ENCODE measurements around the gene GMPR2. TPM values are rescaled to one million over a fixed set of nuclear protein-coding genes. Genes with fewer than 3 reads are reported as not detected.

The GMPR2 gene
- total RNA-seq, 4 donors from 2014 or later, result 39.0 to 57.2 (median 49.0) TPM

DNA sequence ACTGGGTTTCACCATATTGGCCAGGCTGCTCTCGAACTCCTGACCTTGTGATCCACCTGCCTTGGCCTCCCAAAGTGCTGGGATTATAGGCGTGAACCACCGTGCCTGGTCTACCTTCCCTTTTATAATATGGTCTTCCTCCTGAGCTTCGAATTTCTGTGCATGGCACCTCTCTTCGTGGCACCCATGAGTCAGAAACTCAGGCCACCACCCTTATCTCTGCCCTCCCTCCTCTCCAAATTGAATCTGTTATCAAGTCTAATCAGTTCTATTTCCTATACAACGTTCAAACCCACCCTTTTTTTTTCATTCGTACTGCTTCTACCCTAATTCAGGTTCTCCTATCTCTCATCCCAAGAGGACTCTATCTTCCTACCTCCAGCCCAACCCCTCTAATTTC lies 14.7 kb downstream of the GMPR2 start:
- 69 to 74% methylated on average over 7 of the region's 7 CpGs for WGBS, 2 donors
- TF ChIP-seq POLR2A (IDR thresholded peaks at IDR 0.05), result no peak
- TF ChIP-seq, protein P1, sequence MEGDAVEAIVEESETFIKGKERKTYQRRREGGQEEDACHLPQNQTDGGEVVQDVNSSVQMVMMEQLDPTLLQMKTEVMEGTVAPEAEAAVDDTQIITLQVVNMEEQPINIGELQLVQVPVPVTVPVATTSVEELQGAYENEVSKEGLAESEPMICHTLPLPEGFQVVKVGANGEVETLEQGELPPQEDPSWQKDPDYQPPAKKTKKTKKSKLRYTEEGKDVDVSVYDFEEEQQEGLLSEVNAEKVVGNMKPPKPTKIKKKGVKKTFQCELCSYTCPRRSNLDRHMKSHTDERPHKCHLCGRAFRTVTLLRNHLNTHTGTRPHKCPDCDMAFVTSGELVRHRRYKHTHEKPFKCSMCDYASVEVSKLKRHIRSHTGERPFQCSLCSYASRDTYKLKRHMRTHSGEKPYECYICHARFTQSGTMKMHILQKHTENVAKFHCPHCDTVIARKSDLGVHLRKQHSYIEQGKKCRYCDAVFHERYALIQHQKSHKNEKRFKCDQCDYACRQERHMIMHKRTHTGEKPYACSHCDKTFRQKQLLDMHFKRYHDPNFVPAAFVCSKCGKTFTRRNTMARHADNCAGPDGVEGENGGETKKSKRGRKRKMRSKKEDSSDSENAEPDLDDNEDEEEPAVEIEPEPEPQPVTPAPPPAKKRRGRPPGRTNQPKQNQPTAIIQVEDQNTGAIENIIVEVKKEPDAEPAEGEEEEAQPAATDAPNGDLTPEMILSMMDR (IDR thresholded peaks at IDR 0.05), result no peak
- no peak overlapping the region for H3K4me3 ChIP-seq (ENCODE audit: low read depth, poor library complexity, severe bottlenecking)
- intact Hi-C loops (cut with DNase I; ENCODE audit: low total_unique reads), result no loop called here
- no peak for DNase-seq (ENCODE audit: low spot score in 2 of 2)

DNA sequence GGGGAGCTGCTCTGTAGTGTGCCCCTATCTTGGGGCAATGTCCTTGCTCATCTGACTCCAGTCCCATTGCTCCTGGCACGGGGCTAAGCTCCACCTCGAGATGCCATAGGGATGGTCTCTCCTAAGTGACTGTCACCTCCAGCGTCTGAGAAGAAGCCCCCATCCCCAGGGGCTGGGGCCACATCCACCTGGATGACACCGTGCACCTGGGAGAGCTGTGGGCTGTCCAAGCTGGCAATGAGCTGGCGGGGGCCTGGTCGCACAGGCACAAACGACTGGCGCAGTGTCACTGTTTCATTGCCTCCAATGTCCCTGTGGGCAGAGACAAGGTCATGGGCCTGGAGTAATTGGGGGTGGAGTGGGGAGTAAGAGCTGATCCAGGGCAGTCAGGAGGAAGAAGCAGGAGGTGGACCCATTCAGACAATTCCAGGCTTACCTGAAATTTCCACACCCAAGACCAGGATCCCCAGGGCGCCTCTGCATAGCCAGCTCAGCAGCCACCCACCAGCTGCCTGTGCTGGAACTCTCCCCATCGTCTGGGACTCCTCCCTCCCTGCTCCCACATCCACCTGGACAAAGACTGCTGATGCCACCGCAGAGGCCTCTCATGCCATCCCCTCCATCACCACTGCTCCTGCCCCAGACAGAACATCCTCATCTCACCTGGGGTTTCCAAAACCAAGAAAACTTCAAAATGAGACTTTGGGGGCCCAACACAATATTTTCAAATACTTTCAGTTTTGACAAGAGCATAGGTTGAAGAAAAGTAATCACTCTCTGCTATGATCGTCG lies 16.7 kb downstream of the GMPR2 start:
- intact Hi-C loops (cut with DNase I; ENCODE audit: low total_unique reads), result no loop called here
- WGBS, 2 donors, result 79 to 83% methylated on average over 10 of the region's 13 CpGs
- DNase-seq (ENCODE audit: low spot score in 2 of 2), result peak in 1 of 2 donors; percentile 68
- no peak for TF ChIP-seq POLR2A (IDR thresholded peaks at IDR 0.05)
- TF ChIP-seq, protein P1 (IDR thresholded peaks at IDR 0.05), result no peak
- H3K4me3 ChIP-seq (ENCODE audit: low read depth, poor library complexity, severe bottlenecking), result no peak overlapping the region

DNA sequence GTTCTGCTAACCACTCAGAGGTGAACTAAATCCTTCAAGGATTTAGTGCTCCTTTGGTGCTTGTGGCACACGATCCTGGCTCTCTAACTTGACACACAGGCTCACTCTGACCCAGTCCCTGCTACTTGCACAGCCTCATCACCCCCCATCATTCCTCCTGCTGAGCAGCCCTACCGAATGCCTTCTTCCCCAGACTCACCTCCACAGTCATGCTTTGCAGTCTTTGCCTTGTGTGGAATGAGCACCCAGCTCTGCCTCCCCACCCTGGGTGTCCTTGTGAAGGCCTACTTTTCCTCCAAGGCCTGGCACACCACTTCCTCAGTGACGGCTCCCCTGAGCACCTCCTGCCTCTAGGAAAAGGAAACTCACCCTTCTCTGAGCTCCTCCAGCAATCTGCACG lies 17.6 kb downstream of the GMPR2 start:
- intact Hi-C loops (cut with DNase I; ENCODE audit: low total_unique reads), result no loop called here
- no peak overlapping the region for H3K4me3 ChIP-seq (ENCODE audit: low read depth, poor library complexity, severe bottlenecking)
- TF ChIP-seq POLR2A (IDR thresholded peaks at IDR 0.05), result no peak
- TF ChIP-seq, protein P1 (IDR thresholded peaks at IDR 0.05), result no peak
- 69 to 70% methylated on average over 4 of the region's 4 CpGs for WGBS, 2 donors
- DNase-seq (ENCODE audit: low spot score in 2 of 2), result peak in 1 of 2 donors; percentile 32

DNA sequence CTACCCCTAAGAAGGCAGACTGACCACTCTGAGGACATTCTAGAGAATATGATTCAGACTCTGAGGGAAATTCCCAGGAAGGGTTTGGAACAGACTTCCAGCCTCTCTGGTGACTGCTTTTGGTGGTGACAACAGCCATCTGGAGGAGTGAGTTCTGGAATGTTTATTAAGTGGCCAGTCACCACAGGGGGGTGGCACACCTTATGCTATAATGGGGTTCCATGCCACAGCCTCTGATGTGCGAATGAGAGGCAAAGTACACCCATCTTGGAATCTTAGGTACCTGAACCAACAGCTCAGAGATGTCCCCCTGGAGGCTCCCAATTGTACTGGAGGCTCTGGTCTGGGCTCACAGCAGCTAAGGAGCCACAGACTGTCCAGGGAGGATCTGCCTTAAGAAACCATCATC lies 19.2 kb downstream of the GMPR2 start:
- intact Hi-C loops (cut with DNase I; ENCODE audit: low total_unique reads), result no loop called here
- H3K4me3 ChIP-seq (ENCODE audit: low read depth, poor library complexity, severe bottlenecking), result no peak overlapping the region
- DNase-seq (ENCODE audit: low spot score in 2 of 2), result no peak
- TF ChIP-seq, protein P1 (IDR thresholded peaks at IDR 0.05), result no peak
- no peak for TF ChIP-seq POLR2A (IDR thresholded peaks at IDR 0.05)
- 86 to 100% methylated on average over 1 of the region's 1 CpG for WGBS, 2 donors

DNA sequence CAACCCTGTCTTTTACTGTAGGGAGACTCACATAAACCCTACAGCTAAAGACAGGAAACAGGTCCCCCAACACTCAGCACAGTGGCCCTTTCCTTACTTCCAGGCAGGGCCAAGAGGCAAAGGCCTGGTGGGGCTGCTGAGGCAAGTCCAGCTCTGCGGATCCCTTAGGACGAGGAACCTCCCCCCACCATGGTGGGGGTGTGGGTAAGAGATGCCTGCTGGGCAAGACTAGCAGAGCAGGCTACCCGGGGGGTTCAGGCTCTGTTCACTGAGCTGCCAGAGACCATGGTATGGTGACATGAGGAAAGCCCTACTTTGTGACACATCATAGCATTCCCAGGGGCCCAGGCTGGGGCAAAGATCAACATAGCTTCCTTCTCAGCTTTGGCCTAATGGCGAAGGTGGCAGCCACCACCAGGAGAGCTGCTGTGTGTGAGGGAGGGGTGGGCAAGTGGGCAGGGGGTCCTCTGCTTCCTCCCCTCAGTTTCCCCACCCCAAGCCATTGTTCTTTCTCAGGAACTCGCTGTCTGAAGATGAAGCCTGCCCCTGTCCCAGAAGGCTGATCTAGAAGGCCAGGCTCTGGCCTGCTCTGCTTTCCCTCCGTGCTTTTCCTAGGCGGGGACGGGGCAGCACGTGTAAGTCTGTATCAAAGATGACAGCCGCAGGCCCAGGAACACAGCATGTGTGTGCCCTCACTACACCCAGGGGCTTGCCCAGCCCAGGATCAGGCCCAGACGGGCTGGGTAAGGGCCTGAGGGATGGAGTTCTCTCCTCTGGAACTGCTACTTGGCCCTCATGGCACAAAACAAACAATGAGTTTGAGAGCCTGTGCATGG lies 19.8 kb downstream of the GMPR2 start:
- peak in 1 of 2 donors; percentile 54 for DNase-seq (ENCODE audit: low spot score in 2 of 2)
- intact Hi-C loops (cut with DNase I; ENCODE audit: low total_unique reads), result no loop called here
- no peak for TF ChIP-seq POLR2A (IDR thresholded peaks at IDR 0.05)
- TF ChIP-seq, protein P1 (IDR thresholded peaks at IDR 0.05), result no peak
- H3K4me3 ChIP-seq (ENCODE audit: low read depth, poor library complexity, severe bottlenecking), result no peak overlapping the region
- WGBS, 2 donors, result 73 to 80% methylated on average over 11 of the region's 11 CpGs
